HG02798 (cell line): ENCODE results near the gene CREBL2.
"Not testable (repeated sequence)": the region's sequence is repeated elsewhere in the genome, so short reads cannot be mapped to it uniquely, and the experiment has no call there.

Experiments used
- ATAC-seq: cut with Tn5 transposase; IDR thresholded peaks from one replicate; pipeline ENCODE4 v1.9.1; 2021; ENCODE audit warnings: mild to moderate bottlenecking; ENCODE audit not compliant: unreplicated experiment, poor library complexity

The CREBL2 gene, protein sequence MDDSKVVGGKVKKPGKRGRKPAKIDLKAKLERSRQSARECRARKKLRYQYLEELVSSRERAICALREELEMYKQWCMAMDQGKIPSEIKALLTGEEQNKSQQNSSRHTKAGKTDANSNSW

GRCh38 chr12:12611512-12612306 lies at the start of gene CREBL2:
Gene CREBL2, plus strand, starts transcription at chr12:12611876. Its CDS starts 297 bp downstream, at chr12:12612173.
- peak; percentile 83 for ATAC-seq

DNA sequence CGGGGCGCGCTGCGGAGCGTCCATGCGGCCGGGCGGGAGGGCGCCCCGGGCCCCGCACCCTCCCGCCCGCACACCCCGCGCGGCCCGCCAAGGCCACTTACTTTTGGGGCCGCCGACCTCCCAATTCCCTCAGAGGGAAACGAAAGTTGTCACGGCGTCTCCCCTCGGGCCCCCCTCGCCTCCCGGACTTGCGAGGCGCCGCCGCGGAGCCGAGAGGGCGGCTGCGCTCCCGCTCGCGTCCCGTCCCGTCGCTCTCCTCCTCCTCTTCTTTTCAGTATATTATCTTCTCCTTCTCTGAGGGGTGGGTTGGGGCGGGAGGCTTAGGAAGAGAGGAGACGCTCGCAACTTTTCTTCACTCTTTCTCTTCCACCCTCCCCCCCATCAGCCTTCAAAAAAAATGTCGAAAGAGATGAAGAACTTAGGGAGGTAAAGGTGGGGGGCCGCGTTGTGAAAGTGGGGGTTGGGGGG lies 49.6 kb upstream of the CREBL2 start:
- ATAC-seq, result peak; percentile 13

- peak; percentile 87 for ATAC-seq
These were observed 49.0 kb upstream of the CREBL2 start, which contains the start of gene DUSP16 for GRCh38 chr12:12562585-12563261. Gene DUSP16, minus strand, starts transcription at chr12:12562863. Its CDS starts 41,765 bp downstream, at chr12:12521098.

DNA sequence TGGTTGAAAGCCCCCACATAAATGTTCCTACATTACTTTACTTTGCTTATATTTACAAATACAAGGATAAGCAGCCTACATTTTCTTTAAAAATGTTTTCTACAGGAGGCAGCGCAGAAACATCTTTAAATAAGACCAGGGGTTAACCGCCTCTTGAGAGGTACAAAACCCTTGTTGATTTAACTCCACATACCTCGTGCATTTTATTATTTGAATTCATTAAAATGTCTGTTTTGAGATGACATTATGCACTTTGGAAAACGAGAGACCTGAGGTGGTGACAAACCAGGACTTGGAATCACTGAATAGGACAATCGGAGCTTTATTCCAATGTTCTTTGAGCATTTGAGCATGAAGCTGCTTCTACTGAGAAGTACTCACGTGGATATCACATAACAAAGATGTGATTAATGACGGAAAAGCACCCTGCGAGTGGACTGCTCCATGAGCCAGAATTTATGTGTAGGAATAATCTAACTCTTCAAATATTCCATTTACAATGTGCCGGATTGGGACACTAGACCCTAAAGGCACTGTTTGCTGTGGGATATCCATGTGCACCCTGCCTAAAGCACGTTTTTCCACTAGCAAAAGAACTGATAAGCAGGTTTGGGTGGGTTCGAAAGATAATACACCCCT lies 48.3 kb upstream of the CREBL2 start:
- ATAC-seq, result no peak

DNA sequence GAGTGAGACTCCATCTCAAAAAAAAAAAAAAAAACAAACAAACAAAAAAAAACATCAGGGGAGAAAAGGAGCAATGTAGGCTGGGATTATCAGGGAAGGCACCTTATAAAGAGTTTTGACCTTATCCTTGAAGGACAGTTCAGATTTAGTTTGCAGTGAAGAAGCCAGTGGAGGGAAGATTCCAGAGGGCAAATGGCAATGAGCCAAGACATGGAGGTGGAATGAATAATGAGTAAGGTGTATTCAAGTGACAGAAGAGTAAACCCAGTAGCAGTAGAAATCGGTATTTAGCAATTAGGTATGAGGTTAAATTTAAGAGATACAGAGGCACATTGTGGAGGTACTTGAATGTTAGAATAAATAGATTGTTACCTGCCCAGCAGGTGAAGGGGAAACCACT lies 46.8 kb upstream of the CREBL2 start:
- no peak for ATAC-seq

DNA sequence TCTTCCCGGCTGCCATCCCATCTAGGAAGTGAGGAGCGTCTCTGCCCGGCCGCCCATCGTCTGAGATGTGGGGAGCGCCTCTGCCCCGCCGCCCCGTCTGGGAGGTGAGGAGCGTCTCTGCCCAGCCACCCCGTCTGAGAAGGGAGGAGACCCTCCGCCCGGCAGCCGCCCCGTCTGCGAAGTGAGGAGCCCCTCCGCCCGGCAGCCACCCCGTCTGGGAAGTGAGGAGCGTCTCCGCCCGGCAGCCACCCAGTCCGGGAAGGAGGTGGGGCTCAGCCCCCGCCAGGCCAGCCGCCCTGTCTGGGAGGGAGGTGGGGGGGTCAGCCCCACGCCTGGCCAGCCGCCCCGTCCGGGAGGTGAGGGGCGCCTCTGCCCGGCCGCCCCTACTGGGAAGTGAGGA lies 45.7 kb upstream of the CREBL2 start:
- not testable (repeated sequence) for ATAC-seq

DNA sequence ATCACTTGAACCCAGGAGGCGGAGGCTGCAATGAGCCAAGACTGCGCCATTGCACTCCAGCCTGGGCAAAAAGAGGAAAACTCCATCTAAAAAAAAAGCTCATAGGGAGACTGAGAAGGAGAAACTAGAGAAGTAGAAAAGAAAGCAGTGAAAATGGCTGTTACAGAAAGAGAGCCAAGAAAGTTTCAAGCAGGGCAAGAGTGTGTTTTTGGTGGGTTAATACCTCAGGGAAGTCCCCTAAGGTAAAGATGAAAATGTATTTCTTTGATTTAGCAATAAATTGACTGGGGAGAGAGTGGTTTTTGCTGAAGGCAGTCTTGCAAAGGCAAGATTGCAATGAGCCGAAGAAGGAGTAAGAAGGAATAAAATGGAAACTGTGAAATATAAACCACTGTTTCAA lies 39.0 kb upstream of the CREBL2 start:
- no peak for ATAC-seq

DNA sequence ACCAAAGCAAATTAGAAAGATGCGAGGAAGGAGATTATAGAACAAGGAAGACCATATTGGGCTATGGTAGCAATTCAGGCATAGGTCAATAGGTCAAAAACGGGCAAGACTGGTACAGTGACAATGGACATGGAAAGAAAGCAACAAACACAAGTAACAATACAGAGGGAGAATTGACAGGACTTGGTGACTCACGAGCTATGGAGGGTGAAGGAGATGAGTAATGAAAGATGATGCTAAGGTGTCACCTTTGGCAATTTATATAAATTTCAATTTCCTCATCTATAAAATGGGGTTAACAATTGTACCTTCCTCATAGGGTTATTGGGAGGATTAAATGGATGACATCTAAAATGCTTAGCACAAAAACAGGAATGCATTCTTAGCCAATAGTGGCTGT lies 33.9 kb upstream of the CREBL2 start:
- no peak for ATAC-seq

- ATAC-seq, result not testable (repeated sequence)
These were observed 31.0 kb upstream of the CREBL2 start for GRCh38 chr12:12580716-12581115.

GRCh38 chr12:12582193-12582881 lies 29.3 kb upstream of the CREBL2 start:
- peak; percentile 28 for ATAC-seq

DNA sequence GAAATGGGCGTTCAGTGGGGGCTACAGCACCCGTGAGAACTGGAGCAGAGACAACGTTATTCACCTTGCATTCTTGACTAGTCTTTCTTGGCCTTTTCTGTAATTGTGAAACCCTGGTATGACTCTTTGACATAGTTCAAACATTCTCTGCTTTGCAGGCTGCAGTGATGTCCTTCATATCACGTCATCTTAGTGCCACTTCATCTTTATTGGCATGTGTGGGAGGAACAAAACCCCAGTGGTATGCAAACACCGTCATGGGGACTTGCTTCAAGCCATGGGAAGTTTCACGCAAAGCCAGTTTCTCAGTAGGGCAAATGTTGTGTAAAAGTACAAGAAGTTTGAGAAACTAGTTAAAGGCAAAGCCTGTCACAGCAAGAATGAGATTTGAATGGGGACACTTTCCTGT lies 28.8 kb upstream of the CREBL2 start:
- peak; percentile 92 for ATAC-seq

- no peak for ATAC-seq
These were observed 28.0 kb upstream of the CREBL2 start for GRCh38 chr12:12583510-12584178.

DNA sequence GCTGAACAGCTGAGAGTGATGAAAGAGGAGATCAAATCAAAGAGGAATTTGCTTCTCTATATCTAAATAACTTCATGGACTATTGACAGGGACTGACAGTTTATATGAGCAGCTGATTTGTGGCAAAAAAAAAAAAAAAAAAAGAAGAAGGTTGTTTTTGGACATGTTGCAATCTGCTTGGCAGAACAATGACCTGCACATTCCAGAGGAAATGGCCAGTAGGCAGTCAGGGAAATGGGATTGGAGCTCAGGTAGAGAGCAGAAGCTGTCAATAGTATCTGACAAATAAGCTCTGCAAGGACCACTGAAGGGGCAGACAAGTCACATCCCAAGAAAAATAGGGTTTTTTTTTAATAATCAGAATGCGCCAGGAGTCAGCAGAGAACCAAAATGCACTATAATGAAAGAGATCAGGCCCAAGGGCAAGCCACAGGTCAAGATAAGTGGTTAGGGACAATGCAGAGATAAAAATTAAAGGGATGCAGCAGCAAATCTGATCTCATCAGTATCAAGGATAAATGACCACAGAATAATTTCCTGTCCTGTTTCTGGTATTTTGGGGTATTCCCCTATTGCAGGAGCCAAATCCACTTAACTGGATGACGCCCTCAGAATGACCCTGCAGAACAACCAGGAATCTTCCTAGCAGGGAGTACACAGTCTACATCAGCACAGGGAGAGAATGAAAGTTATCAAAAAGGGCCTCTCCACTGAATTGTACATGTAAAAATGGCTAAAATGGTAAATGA lies 26.4 kb upstream of the CREBL2 start:
- ATAC-seq, result no peak

DNA sequence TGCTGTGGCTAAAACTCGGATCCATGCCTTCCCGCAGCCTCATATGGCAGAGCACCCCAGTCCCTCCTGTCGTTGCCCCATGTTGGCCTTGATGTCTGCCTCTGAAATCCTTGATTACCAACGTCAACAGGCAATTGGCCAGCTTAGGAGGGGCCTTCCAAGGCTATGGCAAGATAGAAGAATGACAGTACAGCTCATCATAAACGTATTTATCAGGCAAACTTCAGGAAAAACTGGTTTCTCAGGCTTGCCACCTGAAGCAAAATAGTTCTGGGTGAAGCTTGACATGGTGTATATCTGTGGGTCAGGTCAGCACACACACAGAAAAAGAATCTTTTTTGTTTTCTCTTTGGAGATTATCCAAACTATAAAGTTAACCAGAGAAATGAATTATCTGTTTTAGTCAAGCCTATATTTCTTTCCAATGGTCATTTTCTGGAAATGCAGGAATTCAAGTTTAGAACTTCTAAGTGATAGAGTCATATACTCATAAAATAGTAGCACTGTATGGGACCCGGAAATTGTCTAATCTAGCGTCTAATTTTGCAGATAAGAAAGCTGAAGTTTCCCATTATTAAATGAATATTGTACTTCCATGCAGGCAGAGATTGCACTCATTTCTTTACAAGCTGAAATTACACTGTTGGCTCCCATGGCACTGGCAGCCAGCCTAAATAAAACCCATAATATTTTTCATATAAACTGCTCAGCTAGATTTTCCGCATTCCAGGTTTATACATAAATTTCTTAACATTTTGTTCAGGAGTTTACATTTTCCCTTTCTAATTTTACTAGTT lies 24.6 kb upstream of the CREBL2 start:
- ATAC-seq, result no peak

GRCh38 chr12:12587878-12588277 lies 23.8 kb upstream of the CREBL2 start:
- no peak for ATAC-seq

DNA sequence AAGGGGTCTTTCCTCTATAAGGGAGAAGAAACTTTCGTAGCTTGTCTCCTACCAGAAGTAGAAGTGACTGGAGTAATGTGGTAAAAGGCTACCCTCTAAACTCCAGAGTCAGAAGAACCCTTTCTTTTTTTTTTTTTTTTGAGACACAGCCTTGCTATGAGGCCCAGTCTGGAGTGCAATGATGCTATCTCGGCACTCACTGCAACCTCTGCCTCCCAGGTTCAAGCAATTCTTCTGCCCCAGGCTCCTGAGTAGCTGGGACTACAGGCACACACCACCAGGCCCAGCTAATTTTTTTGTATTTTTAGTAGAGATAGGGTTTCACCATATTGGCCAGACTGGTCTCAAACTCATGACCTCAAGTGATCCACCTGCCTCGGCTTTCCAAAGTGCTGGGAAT lies 23.2 kb upstream of the CREBL2 start:
- ATAC-seq, result not testable (repeated sequence)

- ATAC-seq, result no peak
These were observed 20.7 kb upstream of the CREBL2 start for GRCh38 chr12:12590961-12591360.

- no peak for ATAC-seq
These were observed 18.7 kb upstream of the CREBL2 start for GRCh38 chr12:12592930-12593329.
